Ovary (tissue), 3 donors: Measurements from ENCODE around the gene DHODH.

Source experiments
- CTCF ChIP-seq, 3 donors: fragments of 450-650 bp in 2 of 3; fragments of 200-600 bp in 1 of 3; IDR thresholded peaks; one replicate each; pipeline versions ENCODE4 v1.5.1 to v1.8.0; 2016 to 2022; ENCODE audit warnings: antibody characterized with exemption in 3 of 3, mild to moderate bottlenecking in 1 of 3
- POLR2A ChIP-seq: fragments of 450-650 bp; IDR thresholded peaks from one replicate; pipeline ENCODE4 v1.6.1; 2017; ENCODE audit warnings: antibody characterized with exemption, mild to moderate bottlenecking, moderate library complexity
- donor health status: DM: no; HTN: no; CAD: no.

DNA sequence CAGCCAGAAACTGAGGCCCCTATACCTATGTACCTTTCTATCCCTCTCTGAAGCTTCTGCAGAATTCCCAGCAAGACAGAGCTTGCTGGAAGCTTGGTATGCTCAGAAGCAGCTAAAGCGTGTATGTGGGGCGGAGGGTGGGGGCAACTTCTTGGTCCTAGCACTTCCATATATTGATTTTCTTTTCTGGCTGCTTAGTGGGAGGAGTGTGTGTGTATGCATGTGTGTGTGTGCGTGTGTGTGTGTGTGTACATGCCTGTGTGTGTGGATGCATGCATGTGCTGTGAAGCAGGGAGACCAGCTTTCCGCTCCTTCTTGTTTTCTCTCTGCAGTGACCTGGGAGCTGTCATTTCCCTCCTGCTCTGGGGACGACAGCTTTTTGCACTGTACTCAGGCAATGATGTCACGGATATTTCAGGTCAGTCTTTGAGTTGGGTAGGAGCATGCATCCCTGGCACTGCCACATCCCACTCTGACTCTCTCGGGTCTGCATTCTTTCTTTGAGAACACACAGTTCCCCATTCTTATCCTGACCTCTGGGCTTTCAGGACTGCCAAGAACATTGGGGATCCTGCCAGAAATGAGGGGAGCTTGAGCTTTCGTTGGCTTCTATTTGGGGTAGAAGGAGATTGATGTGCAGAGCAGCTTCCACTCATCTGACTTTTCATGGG lies 65.2 kb downstream of the DHODH start:
- TF ChIP-seq CTCF (IDR thresholded peaks at IDR 0.05) = no peak
- no peak for TF ChIP-seq POLR2A
